Measurements from ENCODE around the gene NAB2.

The NAB2 gene

DNA sequence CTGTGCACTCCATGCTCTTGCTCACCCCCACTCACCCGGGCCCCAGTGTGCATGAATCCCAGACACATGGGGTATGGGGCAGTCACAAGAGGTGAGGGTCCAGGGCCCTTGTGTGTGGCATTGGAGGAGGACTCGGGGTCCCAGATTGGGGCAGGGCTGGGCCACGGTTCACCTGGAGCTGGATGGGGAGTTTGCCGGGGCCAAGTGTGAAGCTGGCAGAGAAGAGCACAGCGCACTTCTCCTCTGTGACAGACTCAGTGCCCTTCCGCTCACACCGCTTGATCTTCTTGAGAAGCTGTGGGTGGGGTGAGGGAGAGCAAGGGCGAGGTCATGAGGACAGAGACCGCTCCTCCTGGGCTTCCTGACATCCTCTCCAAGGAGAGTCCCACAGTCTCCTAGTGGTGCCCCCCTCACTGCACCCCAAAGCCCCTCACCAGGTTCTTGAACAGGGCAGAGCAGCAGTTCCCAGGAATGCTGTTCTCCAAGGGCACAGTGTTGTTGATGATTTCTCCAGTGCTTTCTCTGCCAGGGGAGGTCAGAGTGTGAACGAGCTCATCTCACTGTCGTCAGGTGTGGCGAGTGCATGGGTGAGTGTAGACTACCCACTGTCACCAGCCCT, 15.5 kb downstream of the NAB2 start:
- no peak for TF ChIP-seq TCF4 (CRISPR knock-in tag; IDR thresholded peaks at IDR 0.05; ENCODE audit: borderline replicate concordance)
- no peak for ATAC-seq

DNA sequence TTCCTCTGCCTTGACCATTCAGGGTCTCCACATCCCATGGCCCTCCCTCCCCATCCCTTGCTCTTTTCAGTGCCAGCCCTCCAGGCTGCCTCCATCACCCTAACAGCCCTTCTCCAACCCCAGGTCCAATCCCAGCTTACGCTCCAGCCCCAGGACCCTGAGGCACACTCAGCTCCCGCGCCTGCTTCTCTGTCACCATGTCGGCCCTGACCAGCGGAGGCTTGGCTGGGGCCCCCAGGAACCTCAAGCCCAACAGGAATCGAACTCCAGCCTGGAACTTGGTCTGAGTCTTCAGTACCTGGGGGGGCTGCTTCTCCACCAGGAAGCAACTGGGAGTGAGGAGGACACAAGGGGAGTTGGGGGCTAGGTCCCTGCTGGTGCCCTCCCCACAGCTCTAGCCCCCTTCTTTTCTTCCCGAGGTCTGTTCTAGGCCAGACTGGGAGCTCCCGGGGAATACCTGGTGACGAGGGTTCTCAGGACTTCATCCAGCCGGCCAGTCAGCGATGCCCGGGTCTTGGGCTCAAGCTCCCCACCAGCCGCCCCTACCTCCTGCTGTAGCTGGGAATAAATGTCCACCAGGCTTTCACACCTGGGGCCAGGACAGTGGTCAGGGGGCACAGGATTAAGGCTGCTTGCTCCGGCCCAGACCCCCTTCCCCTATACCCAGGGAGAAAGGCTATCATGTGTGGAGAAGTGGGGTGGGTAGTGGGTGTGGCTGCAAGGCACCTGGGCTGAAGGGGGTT, 16.3 kb downstream of the NAB2 start:
- no peak for ATAC-seq
- no peak for TF ChIP-seq PPARA (CRISPR knock-in tag; IDR thresholded peaks at IDR 0.05; ENCODE audit: borderline replicate concordance)
- TF ChIP-seq TOX (CRISPR knock-in tag; IDR thresholded peaks at IDR 0.05; ENCODE audit: borderline replicate concordance), result no peak
- no peak for TF ChIP-seq RARB (CRISPR knock-in tag; IDR thresholded peaks at IDR 0.05)
- TF ChIP-seq GLIS3 (CRISPR knock-in tag; IDR thresholded peaks at IDR 0.05), result no peak
- TF ChIP-seq ZC3H10 (CRISPR knock-in tag; IDR thresholded peaks at IDR 0.05), result no peak
- no peak for TF ChIP-seq SNAI2 (CRISPR knock-in tag; IDR thresholded peaks at IDR 0.05)
- TF ChIP-seq, protein P1, sequence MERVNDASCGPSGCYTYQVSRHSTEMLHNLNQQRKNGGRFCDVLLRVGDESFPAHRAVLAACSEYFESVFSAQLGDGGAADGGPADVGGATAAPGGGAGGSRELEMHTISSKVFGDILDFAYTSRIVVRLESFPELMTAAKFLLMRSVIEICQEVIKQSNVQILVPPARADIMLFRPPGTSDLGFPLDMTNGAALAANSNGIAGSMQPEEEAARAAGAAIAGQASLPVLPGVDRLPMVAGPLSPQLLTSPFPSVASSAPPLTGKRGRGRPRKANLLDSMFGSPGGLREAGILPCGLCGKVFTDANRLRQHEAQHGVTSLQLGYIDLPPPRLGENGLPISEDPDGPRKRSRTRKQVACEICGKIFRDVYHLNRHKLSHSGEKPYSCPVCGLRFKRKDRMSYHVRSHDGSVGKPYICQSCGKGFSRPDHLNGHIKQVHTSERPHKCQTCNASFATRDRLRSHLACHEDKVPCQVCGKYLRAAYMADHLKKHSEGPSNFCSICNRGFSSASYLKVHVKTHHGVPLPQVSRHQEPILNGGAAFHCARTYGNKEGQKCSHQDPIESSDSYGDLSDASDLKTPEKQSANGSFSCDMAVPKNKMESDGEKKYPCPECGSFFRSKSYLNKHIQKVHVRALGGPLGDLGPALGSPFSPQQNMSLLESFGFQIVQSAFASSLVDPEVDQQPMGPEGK (CRISPR knock-in tag; IDR thresholded peaks at IDR 0.05; ENCODE audit: borderline replicate concordance), result no peak
- TF ChIP-seq, protein P2, sequence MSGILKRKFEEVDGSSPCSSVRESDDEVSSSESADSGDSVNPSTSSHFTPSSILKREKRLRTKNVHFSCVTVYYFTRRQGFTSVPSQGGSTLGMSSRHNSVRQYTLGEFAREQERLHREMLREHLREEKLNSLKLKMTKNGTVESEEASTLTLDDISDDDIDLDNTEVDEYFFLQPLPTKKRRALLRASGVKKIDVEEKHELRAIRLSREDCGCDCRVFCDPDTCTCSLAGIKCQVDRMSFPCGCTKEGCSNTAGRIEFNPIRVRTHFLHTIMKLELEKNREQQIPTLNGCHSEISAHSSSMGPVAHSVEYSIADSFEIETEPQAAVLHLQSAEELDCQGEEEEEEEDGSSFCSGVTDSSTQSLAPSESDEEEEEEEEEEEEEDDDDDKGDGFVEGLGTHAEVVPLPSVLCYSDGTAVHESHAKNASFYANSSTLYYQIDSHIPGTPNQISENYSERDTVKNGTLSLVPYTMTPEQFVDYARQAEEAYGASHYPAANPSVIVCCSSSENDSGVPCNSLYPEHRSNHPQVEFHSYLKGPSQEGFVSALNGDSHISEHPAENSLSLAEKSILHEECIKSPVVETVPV (CRISPR knock-in tag; IDR thresholded peaks at IDR 0.05), result no peak
- TF ChIP-seq BACH2 (CRISPR knock-in tag; IDR thresholded peaks at IDR 0.05; ENCODE audit: borderline replicate concordance), result no peak
- no peak for TF ChIP-seq ZNF565 (CRISPR knock-in tag; conservative IDR thresholded peaks at IDR 0.05; ENCODE audit: low read depth)
- no peak for TF ChIP-seq ZNF70 (CRISPR knock-in tag; IDR thresholded peaks at IDR 0.05)
- TF ChIP-seq ZFP3 (CRISPR knock-in tag; IDR thresholded peaks at IDR 0.05), result no peak
- no peak for TF ChIP-seq TCF4 (CRISPR knock-in tag; IDR thresholded peaks at IDR 0.05; ENCODE audit: borderline replicate concordance)
- TF ChIP-seq, protein P3, sequence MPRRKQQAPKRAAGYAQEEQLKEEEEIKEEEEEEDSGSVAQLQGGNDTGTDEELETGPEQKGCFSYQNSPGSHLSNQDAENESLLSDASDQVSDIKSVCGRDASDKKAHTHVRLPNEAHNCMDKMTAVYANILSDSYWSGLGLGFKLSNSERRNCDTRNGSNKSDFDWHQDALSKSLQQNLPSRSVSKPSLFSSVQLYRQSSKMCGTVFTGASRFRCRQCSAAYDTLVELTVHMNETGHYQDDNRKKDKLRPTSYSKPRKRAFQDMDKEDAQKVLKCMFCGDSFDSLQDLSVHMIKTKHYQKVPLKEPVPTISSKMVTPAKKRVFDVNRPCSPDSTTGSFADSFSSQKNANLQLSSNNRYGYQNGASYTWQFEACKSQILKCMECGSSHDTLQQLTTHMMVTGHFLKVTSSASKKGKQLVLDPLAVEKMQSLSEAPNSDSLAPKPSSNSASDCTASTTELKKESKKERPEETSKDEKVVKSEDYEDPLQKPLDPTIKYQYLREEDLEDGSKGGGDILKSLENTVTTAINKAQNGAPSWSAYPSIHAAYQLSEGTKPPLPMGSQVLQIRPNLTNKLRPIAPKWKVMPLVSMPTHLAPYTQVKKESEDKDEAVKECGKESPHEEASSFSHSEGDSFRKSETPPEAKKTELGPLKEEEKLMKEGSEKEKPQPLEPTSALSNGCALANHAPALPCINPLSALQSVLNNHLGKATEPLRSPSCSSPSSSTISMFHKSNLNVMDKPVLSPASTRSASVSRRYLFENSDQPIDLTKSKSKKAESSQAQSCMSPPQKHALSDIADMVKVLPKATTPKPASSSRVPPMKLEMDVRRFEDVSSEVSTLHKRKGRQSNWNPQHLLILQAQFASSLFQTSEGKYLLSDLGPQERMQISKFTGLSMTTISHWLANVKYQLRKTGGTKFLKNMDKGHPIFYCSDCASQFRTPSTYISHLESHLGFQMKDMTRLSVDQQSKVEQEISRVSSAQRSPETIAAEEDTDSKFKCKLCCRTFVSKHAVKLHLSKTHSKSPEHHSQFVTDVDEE (CRISPR knock-in tag; IDR thresholded peaks at IDR 0.05), result no peak

DNA sequence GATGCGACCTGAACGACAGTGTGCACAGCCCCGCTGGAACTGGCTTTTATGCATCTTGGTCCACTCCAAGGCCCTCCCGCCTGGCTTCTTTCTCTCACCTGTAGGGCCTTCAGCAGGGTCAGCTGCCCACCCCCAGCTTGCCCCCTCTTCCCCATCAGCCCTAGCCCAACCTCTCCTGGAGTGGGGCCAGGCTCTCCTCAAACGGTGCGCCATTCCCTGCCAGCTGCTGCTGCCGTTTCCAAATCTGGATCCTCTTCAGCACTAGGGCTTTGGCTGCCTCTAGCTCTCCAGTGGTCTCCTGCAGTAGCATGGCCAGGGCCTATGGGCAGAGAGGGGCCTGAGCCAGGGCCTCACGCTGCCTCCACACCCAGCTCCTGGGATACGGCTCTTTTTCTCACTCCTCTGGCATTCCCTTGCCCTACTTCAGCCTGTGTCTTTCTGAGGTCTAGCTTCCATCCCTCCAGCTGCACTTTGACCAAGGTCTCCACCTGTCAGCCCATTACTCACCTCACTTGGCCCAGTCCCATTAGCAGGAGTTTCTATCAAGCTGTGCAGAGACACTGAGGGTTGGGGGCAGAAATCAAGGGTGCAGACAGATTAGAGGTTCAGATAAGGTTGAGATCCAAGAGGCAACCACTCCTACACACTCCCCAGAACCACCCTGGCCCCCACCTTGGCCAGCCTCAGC, 17.3 kb downstream of the NAB2 start:
- no peak for TF ChIP-seq SNAI2 (CRISPR knock-in tag; IDR thresholded peaks at IDR 0.05)
- no peak for ATAC-seq

DNA sequence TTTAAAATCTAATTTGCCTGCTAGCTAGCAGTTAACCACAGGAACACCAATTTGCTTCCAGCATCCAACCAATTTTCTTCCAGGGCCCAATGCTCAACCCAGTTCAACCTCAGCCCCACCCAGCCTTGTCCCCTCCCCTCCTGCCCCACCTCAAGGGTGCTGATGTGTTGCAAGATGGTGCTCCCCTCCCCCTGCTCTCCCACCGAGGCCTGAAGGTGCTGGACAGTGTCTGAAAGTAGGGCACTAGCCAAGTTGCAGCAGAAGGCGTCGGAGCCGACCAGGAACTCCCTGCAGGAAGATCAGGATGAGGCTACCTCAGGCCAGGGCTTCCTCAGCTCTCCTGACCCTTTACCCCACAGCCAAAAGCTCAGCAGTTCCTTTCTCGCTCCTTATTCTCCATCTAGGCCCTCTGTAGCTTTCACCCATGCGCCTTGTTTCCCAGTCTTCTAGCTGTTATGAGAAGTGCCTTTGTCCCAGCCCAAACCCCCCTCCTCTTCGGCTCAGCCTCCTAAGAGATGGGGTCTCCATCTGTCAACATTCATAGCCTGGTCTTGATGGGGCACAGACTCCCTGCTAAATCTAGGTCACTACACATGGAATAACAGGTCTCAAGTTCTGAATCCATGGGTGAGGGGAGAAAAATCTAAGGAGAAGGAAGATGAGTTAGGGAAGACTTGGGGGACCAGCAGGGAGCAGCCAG, 18.7 kb downstream of the NAB2 start:
- ATAC-seq, result no peak
- TF ChIP-seq ZFP30 (CRISPR knock-in tag; IDR thresholded peaks at IDR 0.05), result no peak
- TF ChIP-seq, protein P4, sequence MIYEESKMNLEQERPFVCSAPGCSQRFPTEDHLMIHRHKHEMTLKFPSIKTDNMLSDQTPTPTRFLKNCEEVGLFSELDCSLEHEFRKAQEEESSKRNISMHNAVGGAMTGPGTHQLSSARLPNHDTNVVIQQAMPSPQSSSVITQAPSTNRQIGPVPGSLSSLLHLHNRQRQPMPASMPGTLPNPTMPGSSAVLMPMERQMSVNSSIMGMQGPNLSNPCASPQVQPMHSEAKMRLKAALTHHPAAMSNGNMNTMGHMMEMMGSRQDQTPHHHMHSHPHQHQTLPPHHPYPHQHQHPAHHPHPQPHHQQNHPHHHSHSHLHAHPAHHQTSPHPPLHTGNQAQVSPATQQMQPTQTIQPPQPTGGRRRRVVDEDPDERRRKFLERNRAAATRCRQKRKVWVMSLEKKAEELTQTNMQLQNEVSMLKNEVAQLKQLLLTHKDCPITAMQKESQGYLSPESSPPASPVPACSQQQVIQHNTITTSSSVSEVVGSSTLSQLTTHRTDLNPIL (CRISPR knock-in tag; IDR thresholded peaks at IDR 0.05; ENCODE audit: low read depth), result no peak
- TF ChIP-seq ISL1 (CRISPR knock-in tag; IDR thresholded peaks at IDR 0.05), result no peak
- TF ChIP-seq, protein P3 (CRISPR knock-in tag; IDR thresholded peaks at IDR 0.05), result no peak
- no peak for TF ChIP-seq BACH2 (CRISPR knock-in tag; IDR thresholded peaks at IDR 0.05; ENCODE audit: borderline replicate concordance)
- no peak for TF ChIP-seq ZC3H10 (CRISPR knock-in tag; IDR thresholded peaks at IDR 0.05)
- TF ChIP-seq, protein P1 (CRISPR knock-in tag; IDR thresholded peaks at IDR 0.05; ENCODE audit: borderline replicate concordance), result no peak
- TF ChIP-seq TOX (CRISPR knock-in tag; IDR thresholded peaks at IDR 0.05; ENCODE audit: borderline replicate concordance), result no peak
- no peak for TF ChIP-seq RARB (CRISPR knock-in tag; IDR thresholded peaks at IDR 0.05)
- no peak for TF ChIP-seq TCF4 (CRISPR knock-in tag; IDR thresholded peaks at IDR 0.05; ENCODE audit: borderline replicate concordance)
- TF ChIP-seq ARNTL (CRISPR knock-in tag; IDR thresholded peaks at IDR 0.05; ENCODE audit: borderline replicate concordance, low read depth), result no peak
- TF ChIP-seq ZNF8 (CRISPR knock-in tag; IDR thresholded peaks at IDR 0.05), result no peak
- TF ChIP-seq GLIS3 (CRISPR knock-in tag; IDR thresholded peaks at IDR 0.05), result no peak
- TF ChIP-seq OSR1 (CRISPR knock-in tag; IDR thresholded peaks at IDR 0.05), result no peak
- no peak for TF ChIP-seq PPARA (CRISPR knock-in tag; IDR thresholded peaks at IDR 0.05; ENCODE audit: borderline replicate concordance)

Measured in SK-N-SH treated with all-trans-retinoic acid at 6 μM for 48 hours (cell line).